GM10248 (cell line): Measurements from ENCODE around the gene PCCA.
"Not testable (repeated sequence)": the region's sequence is repeated elsewhere in the genome, so short reads cannot be mapped to it uniquely, and the experiment has no call there.

Experiments
- CTCF ChIA-PET: fragments of 300-600 bp; sonication (Branson Sonifier 250); formaldehyde crosslinking; extraction: SDS; loops from one replicate; lab custom pipeline; 2021; ENCODE audit warnings: antibody characterized with exemption; lab: Yijun Ruan, JAX
- POLR2A ChIA-PET: fragments of 350-650 bp; sonication (Branson Sonifier 250); formaldehyde crosslinking; extraction: SDS; loops from one replicate; lab custom pipeline; 2020; ENCODE audit warnings: antibody characterized with exemption; lab: Yijun Ruan, JAX
- DNase-seq: peaks from one replicate; pipeline ENCODE4 v3.0.0; 2012; ENCODE audit errors: extremely low spot score
- CTCF ChIP-seq: IDR thresholded peaks from 2 replicates; pipeline ENCODE4 v1.5.1; 2012; ENCODE audit warnings: mild to moderate bottlenecking, low read depth; ENCODE audit errors: extremely low read depth, missing control alignments, control extremely low read depth

Gene PCCA

GRCh38 chr13:100088273-100088643 is 635 bp upstream of the PCCA start:
- ChIA-PET POLR2A (no interaction called here), CTCF (interaction anchor here (1.0 to 1.6 kb wide), 2 partner anchors 10 to 14 kb away, joined by 3 to 6 read pairs; no protein-coding TSS in a partner anchor)
- no peak for TF ChIP-seq CTCF
- DNase-seq = no peak

- no peak for TF ChIP-seq CTCF
- ChIA-PET CTCF (interaction anchor here (0.9 to 1.6 kb wide), 4 partner anchors 8 to 426 kb away, joined by 3 to 6 read pairs (median 3); no protein-coding TSS in a partner anchor), POLR2A (interaction anchor here (0.6 kb wide), 1 partner anchor 9 kb away, joined by 3 read pairs; no protein-coding TSS in a partner anchor)
- DNase-seq = peak; percentile 25
Measured at GRCh38 chr13:100089465-100090032, 656 bp downstream of the PCCA start.

GRCh38 chr13:100090861-100091260 is 2.0 kb downstream of the PCCA start:
- TF ChIP-seq CTCF = no peak
- ChIA-PET POLR2A (no interaction called here), CTCF (no interaction called here)
- no peak for DNase-seq

GRCh38 chr13:100091391-100091790 is 2.5 kb downstream of the PCCA start:
- no peak for TF ChIP-seq CTCF
- ChIA-PET CTCF (interaction anchor here (1.3 kb wide), 1 partner anchor 144 kb away, joined by 3 read pairs; no protein-coding TSS in a partner anchor), POLR2A (no interaction called here)
- DNase-seq = no peak

- CTCF ChIA-PET = interaction anchor here (1.3 kb wide), 1 partner anchor 143 kb away, joined by 3 read pairs; no protein-coding TSS in a partner anchor
- POLR2A ChIA-PET, DNase-seq: not testable (repeated sequence)
Measured at GRCh38 chr13:100092273-100092672, 3.4 kb downstream of the PCCA start.

- no peak for TF ChIP-seq CTCF
- no peak for DNase-seq
- CTCF ChIA-PET = interaction anchor here (0.9 kb wide), 1 partner anchor 18 kb away, joined by 3 read pairs; no protein-coding TSS in a partner anchor
- POLR2A ChIA-PET = no interaction called here
Measured at GRCh38 chr13:100095498-100095897, 6.6 kb downstream of the PCCA start.

GRCh38 chr13:100096526-100096925 is 7.6 kb downstream of the PCCA start:
- DNase-seq = no peak
- CTCF ChIA-PET = interaction anchor here (1.3 kb wide), 1 partner anchor 12 kb away, joined by 4 read pairs; no protein-coding TSS in a partner anchor
- POLR2A ChIA-PET = no interaction called here
- no peak for TF ChIP-seq CTCF
